Measurements from ENCODE around the gene PTPRK.

- TF ChIP-seq, protein P1, sequence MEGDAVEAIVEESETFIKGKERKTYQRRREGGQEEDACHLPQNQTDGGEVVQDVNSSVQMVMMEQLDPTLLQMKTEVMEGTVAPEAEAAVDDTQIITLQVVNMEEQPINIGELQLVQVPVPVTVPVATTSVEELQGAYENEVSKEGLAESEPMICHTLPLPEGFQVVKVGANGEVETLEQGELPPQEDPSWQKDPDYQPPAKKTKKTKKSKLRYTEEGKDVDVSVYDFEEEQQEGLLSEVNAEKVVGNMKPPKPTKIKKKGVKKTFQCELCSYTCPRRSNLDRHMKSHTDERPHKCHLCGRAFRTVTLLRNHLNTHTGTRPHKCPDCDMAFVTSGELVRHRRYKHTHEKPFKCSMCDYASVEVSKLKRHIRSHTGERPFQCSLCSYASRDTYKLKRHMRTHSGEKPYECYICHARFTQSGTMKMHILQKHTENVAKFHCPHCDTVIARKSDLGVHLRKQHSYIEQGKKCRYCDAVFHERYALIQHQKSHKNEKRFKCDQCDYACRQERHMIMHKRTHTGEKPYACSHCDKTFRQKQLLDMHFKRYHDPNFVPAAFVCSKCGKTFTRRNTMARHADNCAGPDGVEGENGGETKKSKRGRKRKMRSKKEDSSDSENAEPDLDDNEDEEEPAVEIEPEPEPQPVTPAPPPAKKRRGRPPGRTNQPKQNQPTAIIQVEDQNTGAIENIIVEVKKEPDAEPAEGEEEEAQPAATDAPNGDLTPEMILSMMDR (conservative IDR thresholded peaks at IDR 0.05) = no peak
- no peak for TF ChIP-seq EZH2 (IDR thresholded peaks at IDR 0.05; ENCODE audit: low read depth)
These were observed 149.3 kb downstream of the PTPRK start for GRCh38 chr6:128371136-128371535.
